ENCODE results near the gene FOXP1.

Gene FOXP1

DNA sequence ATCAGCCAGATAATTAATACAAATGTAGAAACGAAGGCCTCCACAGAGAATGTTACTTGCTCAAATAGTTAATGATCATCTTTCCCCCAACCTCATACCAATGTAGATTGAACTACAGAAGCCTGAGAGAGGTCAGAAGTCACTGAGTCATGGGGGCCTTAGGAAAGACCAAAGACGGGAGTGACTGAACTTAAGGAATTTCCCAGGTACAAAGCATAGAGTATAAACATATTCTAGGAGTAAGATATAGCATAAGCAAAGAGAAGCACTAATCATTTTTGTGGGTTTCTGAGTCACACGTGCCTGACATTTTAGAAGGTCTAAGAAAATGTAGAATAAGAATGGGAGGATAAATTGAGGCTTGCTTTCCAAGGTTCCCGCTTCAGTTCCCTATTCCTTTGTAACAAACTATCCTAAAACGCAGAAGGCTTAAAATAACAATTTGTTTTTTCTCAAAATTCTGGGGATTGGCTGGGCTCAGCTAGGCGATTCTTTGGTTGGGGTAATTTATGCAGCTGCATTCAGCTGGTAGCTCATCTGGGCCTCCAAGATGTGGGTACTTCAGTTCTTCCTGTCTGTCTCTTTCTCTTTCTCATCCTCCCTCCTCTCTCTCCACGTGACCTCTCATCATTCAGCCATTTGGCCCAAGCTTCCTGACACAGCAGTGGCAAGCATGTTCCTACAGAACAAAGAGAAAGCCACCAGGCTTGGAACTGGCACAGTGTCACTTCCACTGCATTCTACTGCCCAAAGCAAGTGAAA is 422.6 kb downstream of the FOXP1 start:
- no peak for DNase-seq

DNA sequence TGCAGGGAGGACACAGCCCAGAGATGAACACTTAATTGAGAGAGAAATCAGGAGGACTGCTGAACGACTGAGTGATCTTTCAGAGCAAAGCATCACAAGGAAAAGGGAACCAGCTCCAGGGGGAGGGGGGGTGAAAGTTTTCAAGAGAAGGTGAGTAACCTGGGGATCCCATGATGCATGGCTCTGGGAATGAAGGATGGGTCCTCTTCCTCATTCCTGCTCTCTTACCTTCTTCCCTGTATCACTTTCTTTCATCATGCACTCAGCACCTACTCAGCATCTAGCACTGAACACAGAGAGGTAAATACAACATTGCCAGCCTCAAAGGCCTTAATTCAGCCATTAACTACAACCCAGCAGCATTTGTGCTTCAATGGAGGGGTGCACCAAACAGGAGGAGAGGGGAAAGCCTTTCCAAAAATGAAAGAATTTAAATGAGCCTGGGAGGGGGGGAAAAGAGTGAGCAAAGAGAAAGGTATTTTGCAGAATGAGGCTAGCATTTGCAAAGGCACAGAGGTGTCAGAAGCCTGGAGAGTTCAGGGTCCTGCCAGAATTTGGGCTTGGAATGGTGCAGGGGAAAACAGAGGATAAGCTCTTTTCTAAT is 427.4 kb downstream of the FOXP1 start:
- no peak for DNase-seq

DNA sequence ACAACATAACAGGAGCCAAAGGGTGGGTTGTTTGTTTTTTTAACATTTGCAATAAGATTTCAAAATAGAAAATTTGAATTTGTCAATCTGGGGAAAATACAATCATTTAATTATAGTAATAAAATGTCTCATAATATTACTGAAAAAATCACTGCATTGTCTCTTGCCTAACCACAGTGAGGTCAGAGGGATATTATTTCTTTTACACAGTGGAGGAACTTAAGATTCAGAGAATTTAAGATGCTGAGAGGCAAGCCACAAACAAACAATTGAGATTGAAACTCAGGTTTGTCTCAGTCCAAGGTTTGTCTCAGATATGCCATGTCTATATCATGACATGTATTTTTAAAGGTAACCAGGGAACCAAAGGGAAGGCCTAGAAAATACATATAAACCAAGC is 428.7 kb downstream of the FOXP1 start:
- DNase-seq, result no peak

DNA sequence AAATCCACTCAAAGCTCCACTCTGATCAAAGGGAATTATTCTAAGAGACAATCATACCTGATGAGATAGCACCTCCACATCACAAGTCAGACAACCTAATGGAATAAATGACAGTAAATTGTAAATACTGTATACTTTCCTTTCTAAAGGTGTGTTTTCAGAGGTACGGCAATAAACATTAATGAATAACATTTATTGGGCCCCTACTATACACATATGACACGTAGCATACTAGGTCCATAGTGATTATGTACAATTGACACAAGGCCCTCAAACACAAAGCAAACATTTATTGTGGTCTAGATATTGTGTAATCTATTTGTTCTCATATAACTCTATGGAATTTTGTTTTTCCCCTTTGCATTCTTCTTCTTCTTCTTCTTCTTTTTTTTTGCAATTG is 429.8 kb downstream of the FOXP1 start:
- no peak for DNase-seq

DNA sequence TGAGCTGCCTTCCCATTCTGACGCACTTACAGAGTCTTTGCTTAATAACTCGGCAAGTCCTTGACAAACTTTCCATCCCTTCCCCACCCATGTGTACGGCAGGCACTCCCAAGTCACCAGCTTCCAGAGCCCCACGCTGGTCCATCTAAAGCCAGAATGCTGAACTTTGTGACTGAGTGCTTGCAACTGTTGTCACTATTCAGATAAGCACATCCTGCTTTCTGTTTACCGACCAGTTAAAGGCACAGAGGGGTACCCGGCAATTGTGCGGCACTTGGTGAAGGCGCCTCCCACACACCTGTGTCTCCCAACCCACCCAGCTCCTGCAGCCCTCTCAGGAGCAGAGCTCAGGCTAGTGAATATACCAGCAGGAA is 430.6 kb downstream of the FOXP1 start:
- DNase-seq, result no peak

DNA sequence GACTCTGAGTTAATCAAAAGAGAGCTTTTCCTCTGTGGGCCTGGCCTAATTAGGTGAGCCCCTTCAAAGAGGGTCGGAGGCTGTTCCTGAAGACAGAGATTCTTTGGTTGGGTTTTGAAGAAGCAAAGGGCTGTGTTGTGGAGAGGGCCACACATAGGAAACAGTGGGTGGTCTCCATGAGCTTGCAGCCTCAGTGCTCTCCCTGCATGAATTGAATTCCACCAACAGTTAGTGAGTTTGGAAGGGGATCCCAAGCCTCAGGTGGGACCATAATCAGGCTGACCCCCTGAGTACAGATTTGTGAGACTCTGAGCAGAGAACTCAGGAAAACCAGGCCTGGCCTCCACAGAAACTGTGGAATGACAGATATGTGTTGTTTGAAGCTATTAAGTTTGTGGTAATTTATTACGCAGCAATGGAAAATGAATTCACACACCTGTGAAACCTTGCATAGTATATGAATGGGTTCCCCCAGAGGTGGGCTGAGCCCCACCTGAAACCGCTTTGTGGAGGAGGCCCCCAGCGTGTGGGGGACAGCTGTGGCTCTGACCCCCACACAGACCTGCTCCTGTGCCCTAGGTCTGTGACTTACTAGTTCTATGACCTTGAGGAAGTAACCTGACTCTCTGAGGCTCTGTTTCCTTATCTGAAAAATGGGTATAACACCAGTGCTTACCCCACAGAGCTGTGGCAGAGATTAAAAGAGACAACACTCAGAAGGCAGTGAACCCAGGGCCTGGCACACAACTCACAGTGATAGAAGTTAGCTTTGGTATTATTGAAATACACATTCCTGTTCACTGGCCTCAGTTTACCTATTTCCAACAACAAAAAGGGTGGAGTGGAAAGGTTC is 431.3 kb downstream of the FOXP1 start:
- DNase-seq, result no peak

DNA sequence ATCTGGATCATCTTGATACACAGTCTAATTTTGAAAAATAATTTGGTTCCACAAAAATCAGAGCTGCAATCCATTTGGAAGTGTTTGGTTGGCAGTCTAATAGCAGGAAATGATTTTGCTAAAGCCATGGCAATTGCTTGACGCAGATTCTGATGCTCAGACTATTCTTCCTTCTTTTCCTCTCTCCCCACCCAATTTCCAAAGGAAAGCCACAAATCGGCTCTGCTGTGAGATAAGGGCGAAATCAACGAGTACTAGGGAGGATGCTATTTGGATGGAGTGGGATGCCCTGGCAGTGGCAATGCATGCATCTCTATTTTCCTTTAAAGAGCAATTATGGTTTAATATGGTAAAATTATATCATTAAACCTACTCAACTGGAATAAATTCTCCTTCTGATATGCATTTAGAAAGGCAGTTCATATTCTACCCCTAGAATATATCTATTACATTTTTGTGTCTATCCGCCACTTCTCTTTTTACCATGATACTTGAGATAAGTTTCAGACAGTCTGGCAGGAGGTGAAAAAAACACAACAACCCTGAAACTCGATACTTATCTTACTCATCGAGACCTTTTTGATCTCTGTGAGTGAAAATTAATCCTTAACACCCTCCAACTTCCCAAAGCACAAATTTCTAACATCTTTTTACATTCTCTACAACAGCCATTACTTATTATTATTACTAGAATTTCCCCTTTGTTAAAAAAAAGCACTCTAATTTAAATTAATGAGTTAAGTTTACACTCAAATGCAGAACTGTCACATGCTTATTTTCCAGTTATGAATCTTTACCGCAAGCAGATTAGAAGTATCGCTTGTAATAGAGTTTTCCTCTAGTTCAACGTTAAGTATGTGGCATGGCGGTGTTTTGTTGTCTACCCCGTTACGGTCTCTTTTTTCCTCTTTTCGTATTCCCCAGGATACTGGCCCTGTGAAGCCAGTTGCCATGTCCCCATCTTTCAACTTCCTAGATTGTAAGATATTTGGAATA is 433.3 kb downstream of the FOXP1 start:
- DNase-seq, result no peak

DNA sequence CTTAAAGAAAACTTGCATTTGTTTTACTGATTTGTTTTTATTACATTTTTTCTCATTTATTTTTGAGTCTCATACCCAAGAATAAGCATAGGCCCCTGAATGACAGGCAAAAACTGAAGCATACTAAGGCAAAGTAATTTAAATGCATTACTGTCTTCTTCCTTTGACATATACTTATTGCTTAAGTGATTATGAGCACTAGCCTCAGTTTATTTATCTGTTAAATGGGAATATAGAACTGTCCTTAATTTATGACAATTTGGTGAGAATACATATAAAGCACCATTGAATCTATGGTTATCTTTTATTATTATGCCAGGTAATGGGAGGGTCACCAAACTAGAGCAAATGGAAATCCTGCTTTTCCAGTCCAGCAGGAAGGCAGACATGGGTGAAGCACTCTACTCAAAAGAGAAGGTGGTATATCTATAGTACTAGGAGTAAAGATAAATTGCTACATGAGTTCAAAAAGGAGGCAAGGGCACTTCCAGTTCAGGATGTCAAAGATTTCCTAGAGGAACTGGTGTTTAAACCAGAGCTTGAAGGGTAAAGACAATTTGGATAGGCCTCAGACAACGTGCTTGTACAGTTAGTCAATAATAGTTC is 435.0 kb downstream of the FOXP1 start:
- DNase-seq, result no peak

DNA sequence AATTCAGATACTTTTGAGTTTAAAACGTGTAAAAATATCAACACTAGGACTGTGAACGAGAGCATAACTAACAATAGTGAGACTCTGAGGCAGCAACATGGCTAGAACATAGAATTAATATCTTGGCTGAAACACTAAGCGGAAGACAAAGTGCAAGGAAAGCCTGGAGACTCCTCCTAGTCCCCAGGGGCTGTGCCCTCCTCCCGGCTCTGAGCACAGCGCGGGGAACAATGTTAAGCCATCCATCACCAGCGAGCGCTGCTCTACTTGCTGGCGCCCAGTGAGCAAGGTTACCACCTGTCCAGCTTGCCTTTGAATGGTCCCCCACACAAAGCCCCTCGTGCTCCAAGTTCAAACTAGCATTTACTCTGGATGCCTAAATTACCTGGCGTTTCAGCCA is 436.9 kb downstream of the FOXP1 start:
- DNase-seq, result no peak

DNA sequence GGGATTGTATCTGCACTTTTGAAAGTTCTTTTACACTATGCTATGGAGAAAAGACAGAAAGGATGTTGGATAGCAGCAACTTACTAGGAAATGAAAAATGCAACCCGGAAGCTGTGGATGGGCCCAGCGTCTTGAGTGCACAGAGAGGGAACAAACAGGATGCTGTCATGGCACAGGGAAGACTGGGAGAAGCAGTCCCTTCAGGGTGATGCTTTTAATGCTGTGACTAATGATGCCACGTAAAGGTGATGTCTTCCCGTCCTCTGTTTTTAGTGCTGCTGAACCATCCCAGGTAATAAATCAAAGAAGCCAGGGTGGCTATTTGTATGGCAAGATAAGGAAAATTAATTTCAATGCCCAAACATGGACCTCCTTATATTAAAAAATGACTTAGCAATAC is 437.6 kb downstream of the FOXP1 start:
- no peak for DNase-seq

DNA sequence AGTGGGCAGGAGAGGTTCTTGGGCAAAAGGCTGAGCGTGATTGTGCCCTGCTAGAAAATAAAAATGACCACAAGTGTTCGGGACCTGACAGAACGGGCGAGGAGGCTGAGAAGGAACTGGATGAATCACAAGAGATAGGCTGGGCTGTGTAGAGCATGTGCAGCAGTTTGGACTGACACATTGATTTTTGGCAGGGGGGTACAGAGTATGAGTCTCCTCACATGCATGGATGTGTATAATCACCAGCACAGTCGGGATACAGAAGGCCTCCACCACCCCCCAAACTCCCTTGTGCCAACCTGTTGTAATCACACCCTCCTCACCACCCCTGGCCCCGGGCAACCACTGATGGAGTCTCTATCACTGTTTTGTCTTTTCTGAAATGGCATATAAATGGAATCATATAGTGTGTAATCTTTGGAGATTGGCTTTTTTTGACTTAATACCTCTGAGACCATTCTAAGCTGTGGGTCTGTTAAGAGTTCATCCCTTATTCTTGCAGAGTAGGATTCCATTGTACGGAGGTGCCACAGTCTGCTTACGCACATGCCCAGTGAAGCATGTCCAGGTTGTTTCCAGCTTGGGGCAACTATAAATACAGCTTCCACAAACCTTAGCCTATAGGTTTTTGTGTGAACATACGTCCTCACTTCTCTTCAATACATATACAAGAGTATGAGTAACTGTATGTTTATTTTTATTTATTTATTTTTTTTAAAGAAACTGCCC is 438.8 kb downstream of the FOXP1 start:
- no peak for DNase-seq

DNA sequence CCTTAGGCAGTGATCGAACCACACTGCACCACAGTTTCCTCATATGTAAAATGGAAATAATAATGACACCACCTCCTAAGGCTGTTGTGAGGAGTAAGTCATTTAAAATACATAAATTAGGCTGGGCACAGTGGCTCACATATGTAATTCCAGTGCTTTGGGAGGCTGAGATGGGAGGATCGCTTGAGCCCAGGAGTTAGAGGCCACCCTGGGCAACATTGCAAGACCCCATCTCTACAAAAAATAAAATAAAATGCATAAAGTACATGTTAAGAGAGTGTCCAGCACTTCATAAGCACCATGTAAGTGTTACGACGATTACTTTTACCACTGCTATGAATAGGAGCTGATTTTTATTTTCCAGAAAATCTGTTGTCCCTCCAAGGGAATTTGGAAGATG is 440.0 kb downstream of the FOXP1 start:
- no peak for DNase-seq

DNA sequence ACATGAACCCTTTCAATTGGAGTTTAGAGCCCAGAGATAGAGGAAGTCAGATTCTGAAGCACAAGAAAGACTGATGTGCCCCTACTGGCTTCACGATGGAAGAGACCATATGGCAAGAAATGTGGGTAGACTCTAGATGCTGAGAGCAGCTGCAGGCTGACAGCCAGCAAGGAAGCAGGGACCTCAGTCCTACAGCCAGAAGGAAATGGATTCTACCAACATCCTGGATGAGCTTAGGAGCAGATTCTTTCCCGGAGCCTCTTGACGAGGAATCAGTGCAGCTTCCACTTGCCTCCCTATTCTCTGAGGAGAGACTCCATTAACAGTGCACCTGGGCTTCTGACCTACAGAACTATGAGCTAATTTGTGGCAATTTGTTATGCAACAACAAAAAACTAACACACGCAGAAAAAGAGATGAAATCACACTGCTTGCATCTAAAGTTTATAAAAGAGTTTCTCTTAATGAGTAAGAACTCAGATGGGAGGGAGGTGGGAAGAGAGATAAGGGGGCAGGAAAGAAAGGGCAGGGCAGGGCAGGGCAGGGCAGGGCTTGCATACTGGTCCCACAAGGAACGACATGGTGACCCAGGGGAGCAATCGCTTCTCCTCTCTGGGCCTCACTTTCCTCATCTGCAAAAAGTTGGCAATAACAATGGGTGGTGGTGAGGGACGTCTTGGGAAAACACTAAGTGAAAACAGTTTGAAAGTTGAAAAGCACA is 440.9 kb downstream of the FOXP1 start:
- no peak for DNase-seq

DNA sequence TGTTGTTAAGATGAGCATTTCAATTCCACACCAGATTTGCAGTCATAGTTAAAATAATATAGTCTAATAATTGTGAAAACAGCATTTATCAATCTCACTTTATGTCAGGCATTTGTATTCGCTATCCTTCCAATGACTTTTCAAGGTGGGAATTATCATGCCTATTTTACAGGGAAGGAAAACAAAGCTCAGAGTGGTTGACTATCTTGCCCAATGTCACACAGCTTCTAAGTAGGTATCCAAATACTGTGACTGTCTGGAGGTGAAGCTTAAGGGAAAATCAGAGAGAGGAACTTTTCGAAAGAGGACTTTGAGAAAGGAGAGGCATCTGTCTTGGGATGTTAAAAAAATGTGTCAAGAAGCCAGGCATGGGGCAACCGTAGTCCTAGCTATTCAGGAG is 443.1 kb downstream of the FOXP1 start:
- no peak for DNase-seq

DNA sequence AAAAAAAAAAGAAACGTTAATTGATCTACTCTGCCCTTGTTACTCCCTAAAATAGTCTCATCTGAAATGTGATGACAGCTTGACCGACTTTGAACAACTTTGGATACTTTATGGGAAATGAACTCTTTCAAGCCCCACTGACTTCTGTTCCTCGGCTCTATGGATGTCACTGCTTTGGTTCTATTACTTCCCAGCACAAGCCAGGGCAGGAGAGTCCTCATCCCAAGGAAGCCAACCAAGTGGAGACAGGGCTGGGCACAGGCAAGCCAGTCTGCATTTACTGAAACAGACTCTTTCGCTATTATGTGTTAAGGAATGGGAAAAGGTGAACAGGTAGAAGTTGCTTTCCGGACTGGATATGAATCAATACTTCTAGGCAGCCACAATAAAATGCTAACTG is 444.0 kb downstream of the FOXP1 start:
- no peak for DNase-seq

DNA sequence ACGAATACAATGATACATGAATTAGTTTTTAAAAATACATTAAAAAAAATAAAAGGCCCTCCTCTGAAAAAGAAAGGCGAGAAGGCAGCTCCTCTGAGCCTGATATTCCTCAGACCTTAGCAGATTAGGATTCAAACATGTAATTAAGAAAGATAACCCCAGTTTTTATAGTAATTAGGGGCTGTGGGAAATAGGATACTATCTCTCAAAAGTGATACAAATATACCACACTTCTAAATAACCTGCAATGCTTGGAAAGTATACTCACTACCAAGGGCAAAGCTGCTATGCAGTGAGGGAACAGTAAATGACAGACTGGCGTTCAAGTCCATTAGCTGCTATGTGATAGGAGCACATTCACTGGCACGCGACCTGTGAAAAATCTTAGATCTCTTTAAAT is 445.1 kb downstream of the FOXP1 start:
- DNase-seq, result no peak

DNA sequence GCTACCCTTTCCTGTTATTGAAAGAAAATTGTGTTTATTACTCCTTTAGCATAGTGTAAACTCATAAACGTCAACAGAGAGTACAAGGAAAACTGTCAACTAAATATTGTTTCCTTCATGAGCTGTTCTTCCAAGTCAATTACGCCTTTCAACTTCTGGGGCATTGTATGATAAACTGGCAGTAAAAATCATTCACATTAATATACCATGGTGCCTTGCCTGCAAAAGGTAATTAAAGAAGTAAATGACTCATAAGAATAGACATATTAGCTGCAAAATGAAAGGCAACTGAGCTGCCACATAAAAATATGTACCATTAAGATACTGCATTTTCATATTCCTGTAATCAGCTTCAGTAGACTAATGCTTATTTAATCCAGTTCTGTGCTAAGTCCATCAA is 447.3 kb downstream of the FOXP1 start:
- DNase-seq, result no peak

DNA sequence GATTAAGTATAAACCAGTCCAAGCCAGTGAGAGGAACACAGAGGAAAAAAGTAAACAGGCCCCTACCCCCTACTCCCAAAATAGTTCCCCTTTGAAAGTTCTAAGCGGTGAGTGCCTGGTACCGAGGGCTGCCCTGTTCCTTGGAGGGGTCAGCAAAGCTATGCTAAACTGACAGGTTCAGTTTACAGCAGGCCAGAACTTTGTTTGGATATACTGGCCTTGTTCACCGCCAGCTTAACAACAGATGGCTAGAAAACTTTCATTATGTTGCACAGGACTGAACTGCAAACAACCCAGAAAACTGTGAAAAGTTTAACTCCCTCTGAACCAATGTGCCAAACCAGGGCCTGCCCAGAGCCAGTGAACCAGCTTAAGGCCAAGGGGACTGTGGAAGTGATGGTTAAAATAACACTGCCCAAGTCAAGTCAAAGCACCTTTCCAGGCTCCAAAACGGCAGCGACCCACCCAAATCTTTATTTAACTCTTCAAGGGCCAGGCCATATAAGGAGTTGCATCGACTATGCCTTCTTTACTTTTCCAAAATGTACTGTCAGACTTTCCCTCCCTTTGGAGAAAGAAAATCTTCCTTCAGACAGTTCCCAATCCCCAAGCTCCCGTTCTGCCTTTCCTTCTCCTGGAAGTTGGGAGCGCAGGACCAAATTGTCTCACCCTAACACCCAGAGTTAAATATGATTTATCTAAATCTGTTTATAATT is 448.0 kb downstream of the FOXP1 start:
- no peak for DNase-seq

DNA sequence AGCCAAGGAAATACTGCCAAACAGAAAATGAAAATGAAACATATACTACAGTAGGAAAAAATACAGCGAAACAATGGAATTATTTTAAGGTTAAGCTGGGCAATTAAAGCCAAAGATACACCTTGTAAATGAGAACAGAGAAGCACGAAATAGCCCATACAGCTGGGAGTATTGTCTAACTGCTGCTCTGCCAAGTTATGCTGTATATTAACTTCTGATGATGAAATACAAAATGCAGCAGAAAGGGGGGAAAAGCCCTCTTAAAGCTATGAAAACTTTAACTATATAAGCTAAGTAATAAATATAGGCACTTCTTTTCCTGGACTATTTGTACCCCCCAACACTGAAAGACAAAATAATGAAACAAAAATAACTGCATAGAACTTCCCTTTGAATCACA is 449.0 kb downstream of the FOXP1 start:
- no peak for DNase-seq

DNA sequence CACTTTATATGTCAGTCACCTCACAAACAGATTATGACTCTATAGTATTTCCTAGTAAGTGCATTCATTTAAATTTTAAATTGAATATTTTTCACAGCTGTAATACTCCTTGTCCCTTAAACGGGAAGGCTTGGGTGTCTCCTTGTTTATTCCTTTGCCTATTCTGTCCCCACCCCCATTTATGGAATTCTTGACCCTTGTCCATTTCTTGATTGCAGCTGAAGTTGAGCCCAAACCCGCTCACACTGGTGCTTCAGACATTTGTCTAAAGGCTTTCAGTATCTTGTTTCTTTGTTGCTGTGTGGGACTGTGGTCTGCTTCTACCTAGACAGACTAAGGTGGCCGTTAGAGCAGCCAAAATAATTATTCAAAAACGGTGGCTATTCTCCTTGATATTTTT is 449.7 kb downstream of the FOXP1 start:
- no peak for DNase-seq

All from NCI-H526 treated with DMSO at 0.1 percent for 48 hours (cell line).